ENCODE measurements around the gene GJA4.

Gene GJA4

GRCh38 chr1:34792868-34793727 is at the start of gene GJA4:
TSS of gene GJA4 (plus strand) at chr1:34792999. CDS start at chr1:34794214, 1,215 bp downstream.
- DNase-seq = peak; percentile 22

GRCh38 chr1:34743775-34744174 is 49.0 kb upstream of the GJA4 start:
- DNase-seq = no peak

GRCh38 chr1:34744851-34745250 is 47.9 kb upstream of the GJA4 start:
- no peak for DNase-seq

- no peak for DNase-seq
Measured at GRCh38 chr1:34745666-34746065, 47.1 kb upstream of the GJA4 start.

GRCh38 chr1:34746101-34746500 is 46.7 kb upstream of the GJA4 start:
- DNase-seq = no peak

- no peak for DNase-seq
Measured at GRCh38 chr1:34746785-34747637, 45.8 kb upstream of the GJA4 start.

DNA sequence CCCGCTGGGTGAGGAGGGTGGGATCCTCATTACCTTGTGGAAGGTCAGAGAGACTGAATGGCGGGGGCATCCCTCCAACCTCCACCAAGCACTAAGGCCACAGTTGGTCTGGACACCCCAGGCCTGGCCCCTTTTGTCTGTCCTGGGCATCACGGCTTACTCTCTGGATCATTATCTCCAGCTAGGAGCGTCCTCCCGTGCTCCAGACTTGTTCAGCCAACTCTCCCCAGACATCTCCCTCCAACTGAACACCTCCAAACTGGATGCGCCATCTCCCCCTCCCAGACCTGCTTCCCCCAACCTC is 45.2 kb upstream of the GJA4 start:
- no peak for DNase-seq

DNA sequence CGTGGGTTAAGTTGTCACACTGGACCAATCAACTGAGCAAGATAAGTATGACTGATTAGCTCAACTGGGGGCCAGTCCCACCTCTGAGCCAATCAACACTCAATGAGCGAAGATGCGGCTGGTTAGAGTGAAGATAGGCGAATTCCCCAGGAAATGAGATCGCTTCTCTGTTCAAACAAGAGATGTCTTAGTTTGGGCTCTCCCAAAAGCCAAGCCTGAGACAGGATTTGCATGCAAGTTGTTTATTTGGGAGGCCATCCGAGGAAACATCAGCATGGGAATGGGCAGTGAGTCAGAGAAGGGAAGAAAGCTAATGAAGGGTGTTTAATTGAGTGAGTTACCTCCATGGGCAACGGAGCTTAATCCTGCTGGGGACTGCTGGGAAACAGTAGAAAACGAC is 42.8 kb upstream of the GJA4 start:
- DNase-seq = no peak

- DNase-seq = no peak
Measured at GRCh38 chr1:34750610-34751009, 42.2 kb upstream of the GJA4 start.

DNA sequence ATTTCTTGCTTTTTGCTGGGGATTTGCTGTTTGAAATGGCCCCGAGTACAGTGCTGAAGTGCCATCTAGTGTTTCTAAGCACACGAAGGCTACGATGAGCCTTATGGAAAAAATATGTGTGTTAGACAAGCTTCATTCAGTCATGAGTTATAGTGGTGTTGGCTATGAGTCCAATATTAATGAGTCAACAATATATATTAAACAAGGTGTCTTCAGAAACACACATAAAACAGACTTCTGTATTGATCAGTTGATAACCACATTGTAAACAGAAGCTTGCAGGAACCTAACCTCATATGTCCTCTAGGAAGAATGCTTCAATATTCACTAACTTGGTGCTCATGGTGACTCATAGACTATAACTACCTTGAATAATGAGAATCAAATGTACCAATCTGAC is 39.6 kb upstream of the GJA4 start:
- no peak for DNase-seq

GRCh38 chr1:34754964-34755637 is 37.7 kb upstream of the GJA4 start, which contains the start of gene GJB5:
TSS of gene GJB5 (plus strand) at chr1:34755047. CDS start at chr1:34757331, 2,284 bp downstream.
- DNase-seq = no peak

- no peak for DNase-seq
Measured at GRCh38 chr1:34755961-34756360, 36.8 kb upstream of the GJA4 start.

- no peak for DNase-seq
Measured at GRCh38 chr1:34757386-34757785, 35.4 kb upstream of the GJA4 start.

DNA sequence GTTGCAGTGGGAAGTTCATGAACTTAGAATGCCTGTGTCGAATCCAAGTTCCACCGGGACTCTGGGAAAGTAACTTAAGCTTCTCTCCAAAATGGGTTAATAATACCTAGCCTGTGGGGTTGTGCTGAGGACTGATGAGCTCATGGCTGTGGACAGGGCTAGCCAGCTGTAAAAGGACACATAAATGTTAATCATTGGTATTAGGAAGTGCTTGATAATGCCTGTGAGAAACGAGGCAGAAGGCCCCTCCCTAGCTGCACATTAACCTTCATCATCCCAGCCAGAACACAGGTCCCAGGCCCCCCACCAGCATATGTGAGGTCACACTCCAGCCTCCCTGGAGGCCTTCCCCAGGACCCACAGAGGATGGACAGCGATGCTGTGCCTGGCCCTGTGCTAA is 34.0 kb upstream of the GJA4 start:
- DNase-seq = no peak

DNA sequence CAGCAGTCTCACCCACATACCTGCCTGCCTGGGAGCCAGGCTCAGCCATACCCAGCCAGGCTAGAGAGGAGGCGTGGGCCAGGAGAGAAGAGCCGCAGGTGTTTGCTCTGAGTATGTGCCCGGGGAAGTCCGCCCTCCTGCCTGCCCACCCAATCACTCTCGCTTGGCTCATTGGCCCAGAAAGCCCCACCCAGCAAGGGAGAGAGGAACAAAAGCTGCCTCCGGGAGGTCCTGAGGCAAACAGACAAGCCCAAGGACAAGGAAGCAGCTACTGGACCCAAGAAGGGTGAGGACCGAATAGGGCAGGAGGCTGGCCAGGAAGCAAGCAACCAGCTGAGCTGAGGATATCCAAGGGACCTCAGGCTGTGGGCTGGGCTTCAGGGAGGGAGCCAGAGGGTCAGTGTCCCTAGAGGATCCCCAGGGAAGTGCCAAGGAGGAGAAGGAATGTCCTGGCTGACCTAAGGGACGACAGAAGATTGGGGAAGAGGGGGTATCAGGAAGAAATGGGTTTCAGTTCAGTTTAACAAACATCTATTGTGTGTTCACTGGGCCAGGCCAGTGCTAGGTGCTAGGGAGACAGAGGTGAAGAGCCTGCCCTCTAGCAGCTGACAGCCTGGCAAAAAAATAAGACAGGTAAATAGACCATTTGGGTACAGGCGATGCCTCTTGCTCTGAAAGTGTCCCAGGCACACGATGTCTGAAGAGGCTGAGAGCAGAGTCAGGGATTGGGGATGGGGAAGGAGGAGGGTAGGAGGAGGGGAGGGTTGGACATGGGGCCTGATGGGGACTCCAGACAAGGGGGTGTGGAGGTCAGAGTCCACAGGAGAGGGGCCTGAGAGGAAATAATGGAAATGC is 33.1 kb upstream of the GJA4 start, which contains the start of gene GJB4:
Gene GJB4 (plus strand): TSS at position 238 of the 855 bp plus-strand sequence. CDS start 1,515 bp downstream, outside the sequence.
- no peak for DNase-seq

DNA sequence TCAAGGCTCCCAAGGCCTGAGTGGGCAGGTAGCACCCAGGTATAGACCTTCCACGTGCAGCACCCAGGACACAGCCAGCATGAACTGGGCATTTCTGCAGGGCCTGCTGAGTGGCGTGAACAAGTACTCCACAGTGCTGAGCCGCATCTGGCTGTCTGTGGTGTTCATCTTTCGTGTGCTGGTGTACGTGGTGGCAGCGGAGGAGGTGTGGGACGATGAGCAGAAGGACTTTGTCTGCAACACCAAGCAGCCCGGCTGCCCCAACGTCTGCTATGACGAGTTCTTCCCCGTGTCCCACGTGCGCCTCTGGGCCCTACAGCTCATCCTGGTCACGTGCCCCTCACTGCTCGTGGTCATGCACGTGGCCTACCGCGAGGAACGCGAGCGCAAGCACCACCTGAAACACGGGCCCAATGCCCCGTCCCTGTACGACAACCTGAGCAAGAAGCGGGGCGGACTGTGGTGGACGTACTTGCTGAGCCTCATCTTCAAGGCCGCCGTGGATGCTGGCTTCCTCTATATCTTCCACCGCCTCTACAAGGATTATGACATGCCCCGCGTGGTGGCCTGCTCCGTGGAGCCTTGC is 31.5 kb upstream of the GJA4 start:
- DNase-seq = no peak

GRCh38 chr1:34761776-34762307 is 31.0 kb upstream of the GJA4 start:
- no peak for DNase-seq

- DNase-seq = no peak
Measured at GRCh38 chr1:34762474-34763141, 30.2 kb upstream of the GJA4 start.

- no peak for DNase-seq
Measured at GRCh38 chr1:34763142-34763781, 29.5 kb upstream of the GJA4 start.

- no peak for DNase-seq
Measured at GRCh38 chr1:34768856-34769255, 23.9 kb upstream of the GJA4 start.
